Coronary artery (tissue), 2 donors: ENCODE measurements around the gene ADCYAP1.

Experiments used
- DNase-seq: peaks from one replicate; pipeline ENCODE4 v3.0.0-alpha.2; 2017; ENCODE audit warnings: low spot score
- H3K27ac ChIP-seq, 2 donors: fragments of 200-600 bp; sonication (generic); one replicate each; pipeline ENCODE4 v1.5.1; 2016 to 2019
- H3K4me3 ChIP-seq: fragments of 200-600 bp; sonication (generic); 2 replicates; pipeline ENCODE4 v1.5.1; 2016; ENCODE audit warnings: mild to moderate bottlenecking, moderate library complexity
- CTCF ChIP-seq: fragments of 200-600 bp; sonication (generic); IDR thresholded peaks from one replicate; pipeline ENCODE4 v1.5.1; 2019; ENCODE audit warnings: antibody characterized with exemption

Gene ADCYAP1

GRCh38 chr18:886076-886475 is 18.6 kb upstream of the ADCYAP1 start:
- Histone ChIP-seq H3K4me3 (no peak overlapping the region), H3K27ac (no peak overlapping the region)
- TF ChIP-seq CTCF, result no peak
- DNase-seq, result no peak

GRCh38 chr18:887716-888115 is 17.0 kb upstream of the ADCYAP1 start:
- no peak for DNase-seq
- TF ChIP-seq CTCF, result no peak
- Histone ChIP-seq H3K27ac (no peak overlapping the region), H3K4me3 (no peak overlapping the region)

GRCh38 chr18:892316-892715 is 12.4 kb upstream of the ADCYAP1 start:
- no peak overlapping the region for H3K4me3 ChIP-seq
- H3K27ac ChIP-seq, result no peak overlapping the region
- TF ChIP-seq CTCF, result no peak
- no peak for DNase-seq

GRCh38 chr18:896315-896714 is 8.4 kb upstream of the ADCYAP1 start:
- no peak overlapping the region for H3K4me3 ChIP-seq
- TF ChIP-seq CTCF, result no peak
- DNase-seq, result no peak
- H3K27ac ChIP-seq, result no peak overlapping the region

- Histone ChIP-seq H3K27ac (no peak overlapping the region), H3K4me3 (no peak overlapping the region)
- no peak for TF ChIP-seq CTCF
- DNase-seq, result no peak
Observed at GRCh38 chr18:901761-902160, 2.9 kb upstream of the ADCYAP1 start.

- TF ChIP-seq CTCF, result no peak
- no peak overlapping the region for H3K27ac ChIP-seq
- H3K4me3 ChIP-seq, result no peak overlapping the region
- DNase-seq, result no peak
Observed at GRCh38 chr18:902229-902628, 2.4 kb upstream of the ADCYAP1 start.

- DNase-seq, result no peak
- H3K27ac ChIP-seq, result no peak overlapping the region
- H3K4me3 ChIP-seq, result no peak overlapping the region
- no peak for TF ChIP-seq CTCF
Observed at GRCh38 chr18:903701-904100, 970 bp upstream of the ADCYAP1 start.
